HepG2 (cell line): ENCODE results near the gene RCC1. TPM values are rescaled to one million over a fixed set of nuclear protein-coding genes. Genes with fewer than 3 reads are reported as not detected.

Experiments used
- CBX5 ChIP-seq: sonication (generic); formaldehyde crosslinking; IDR thresholded peaks from 2 replicates; pipeline ENCODE4 v1.4.0; 2020; ENCODE audit warnings: missing genetic modification reagents, borderline replicate concordance
- DR1 ChIP-seq: sonication (generic); formaldehyde crosslinking; IDR thresholded peaks from 2 replicates; pipeline ENCODE4 v1.8.0; 2021; ENCODE audit warnings: mild to moderate bottlenecking, missing genetic modification reagents, inconsistent platforms
- ETV5 ChIP-seq: IDR thresholded peaks from 2 replicates; pipeline ENCODE4 v1.6.1; 2018; ENCODE audit warnings: missing biosample characterization, missing genetic modification reagents, inconsistent platforms, borderline replicate concordance
- LCORL ChIP-seq, 2 experiments: fragments of 450-650 bp in 1 of 2; sonication (generic) in 1 of 2; formaldehyde crosslinking in 1 of 2; IDR thresholded peaks; 2 replicates each; pipeline versions ENCODE4 v1.5.0 to v1.6.1; 2017 to 2020; ENCODE audit warnings: antibody characterized with exemption in 1 of 2, missing genetic modification reagents in 1 of 2
- SMC3 ChIP-seq: IDR thresholded peaks from 2 replicates; pipeline ENCODE4 v1.6.1; 2011; ENCODE audit warnings: low read length, improper control_type of control experiment
- TBX2 ChIP-seq: sonication (generic); formaldehyde crosslinking; IDR thresholded peaks from 2 replicates; pipeline ENCODE4 v1.5.0; 2020; ENCODE audit warnings: missing genetic modification reagents, mild to moderate bottlenecking, borderline replicate concordance
- ZMYM3 ChIP-seq: sonication (generic); formaldehyde crosslinking; IDR thresholded peaks from 2 replicates; pipeline ENCODE4 v1.5.1; 2020; ENCODE audit warnings: mild to moderate bottlenecking, missing genetic modification reagents
- ZNF138 ChIP-seq: sonication (generic); formaldehyde crosslinking; IDR thresholded peaks from 2 replicates; pipeline ENCODE4 v1.5.0; 2020; ENCODE audit warnings: mild to moderate bottlenecking, low read depth, missing genetic modification reagents
- ZNF253 ChIP-seq: sonication (generic); formaldehyde crosslinking; IDR thresholded peaks from 2 replicates; pipeline ENCODE4 v1.8.0; 2022; ENCODE audit warnings: mild to moderate bottlenecking, missing genetic modification reagents, borderline replicate concordance
- ZNF543 ChIP-seq: sonication (generic); formaldehyde crosslinking; IDR thresholded peaks from 2 replicates; pipeline ENCODE4 v1.4.0; 2020; ENCODE audit warnings: mild to moderate bottlenecking, missing genetic modification reagents
- ZNF724P ChIP-seq: sonication (generic); formaldehyde crosslinking; IDR thresholded peaks from 2 replicates; pipeline ENCODE4 v1.8.0; 2022; ENCODE audit warnings: missing genetic modification reagents, borderline replicate concordance
- ZNF878 ChIP-seq: sonication (generic); formaldehyde crosslinking; IDR thresholded peaks from 2 replicates; pipeline ENCODE4 v1.8.1; 2023; ENCODE audit warnings: mild to moderate bottlenecking, missing genetic modification reagents, moderate library complexity
- polyA plus RNA-seq, 8 experiments: library from polyadenylated mRNA; depleted of rRNA in 3 of 8; stranded (reverse) in 7 of 8; unstranded in 1 of 8; fragments of >200 nt; fragmentation: Illumina TruSeq in 4 of 8; extraction: Trizol in 4 of 8; gene quantifications; 2 replicates each; pipeline versions ENCODE4 v1.2.1 to v1.2.3, GENCODE V29; 2011 to 2016; ENCODE audit warnings: low read depth in 4 of 8, missing spikeins in 1 of 8, mixed read lengths in 1 of 8; ENCODE audit not compliant: insufficient read depth in 1 of 8
- total RNA-seq, 5 experiments: library from RNA; depleted of rRNA; stranded (reverse); fragments of >200 nt; fragmentation: Illumina TruSeq; extraction: Trizol; gene quantifications; 2 replicates each; pipeline ENCODE4 v1.2.3, GENCODE V29; 2016; ENCODE audit warnings: low read depth in 1 of 5
- TF ChIP-seq, protein P1 (sequence below): sonication (generic); formaldehyde crosslinking; IDR thresholded peaks from 2 replicates; pipeline ENCODE4 v1.4.0; 2020; ENCODE audit warnings: missing genetic modification reagents, borderline replicate concordance
- TF ChIP-seq, protein P2 (sequence below): sonication (generic); formaldehyde crosslinking; IDR thresholded peaks from 2 replicates; pipeline ENCODE4 v1.4.0; 2020; ENCODE audit warnings: mild to moderate bottlenecking, missing genetic modification reagents
- TF ChIP-seq, protein P3 (sequence below): sonication (generic); formaldehyde crosslinking; IDR thresholded peaks from 2 replicates; pipeline ENCODE4 v1.4.0; 2020; ENCODE audit warnings: mild to moderate bottlenecking, missing genetic modification reagents
- TF ChIP-seq, protein P4 (sequence below): sonication (generic); formaldehyde crosslinking; IDR thresholded peaks from 2 replicates; pipeline ENCODE4 v1.4.0; 2020; ENCODE audit warnings: mild to moderate bottlenecking, missing genetic modification reagents, borderline replicate concordance
- TF ChIP-seq, protein P5 (sequence below): sonication (generic); formaldehyde crosslinking; IDR thresholded peaks from 2 replicates; pipeline ENCODE4 v1.4.0; 2020; ENCODE audit warnings: missing genetic modification reagents
- TF ChIP-seq, protein P6 (sequence below): sonication (generic); formaldehyde crosslinking; IDR thresholded peaks from 2 replicates; pipeline ENCODE4 v1.4.0; 2020; ENCODE audit warnings: missing genetic modification reagents, mild to moderate bottlenecking, borderline replicate concordance

Gene RCC1
- total and polyA plus RNA-seq, 2 of the 13 experiments (the other 11 are each of a cell fraction or from before 2014, with no cell fraction given) = 47.2 to 80.8 TPM

DNA sequence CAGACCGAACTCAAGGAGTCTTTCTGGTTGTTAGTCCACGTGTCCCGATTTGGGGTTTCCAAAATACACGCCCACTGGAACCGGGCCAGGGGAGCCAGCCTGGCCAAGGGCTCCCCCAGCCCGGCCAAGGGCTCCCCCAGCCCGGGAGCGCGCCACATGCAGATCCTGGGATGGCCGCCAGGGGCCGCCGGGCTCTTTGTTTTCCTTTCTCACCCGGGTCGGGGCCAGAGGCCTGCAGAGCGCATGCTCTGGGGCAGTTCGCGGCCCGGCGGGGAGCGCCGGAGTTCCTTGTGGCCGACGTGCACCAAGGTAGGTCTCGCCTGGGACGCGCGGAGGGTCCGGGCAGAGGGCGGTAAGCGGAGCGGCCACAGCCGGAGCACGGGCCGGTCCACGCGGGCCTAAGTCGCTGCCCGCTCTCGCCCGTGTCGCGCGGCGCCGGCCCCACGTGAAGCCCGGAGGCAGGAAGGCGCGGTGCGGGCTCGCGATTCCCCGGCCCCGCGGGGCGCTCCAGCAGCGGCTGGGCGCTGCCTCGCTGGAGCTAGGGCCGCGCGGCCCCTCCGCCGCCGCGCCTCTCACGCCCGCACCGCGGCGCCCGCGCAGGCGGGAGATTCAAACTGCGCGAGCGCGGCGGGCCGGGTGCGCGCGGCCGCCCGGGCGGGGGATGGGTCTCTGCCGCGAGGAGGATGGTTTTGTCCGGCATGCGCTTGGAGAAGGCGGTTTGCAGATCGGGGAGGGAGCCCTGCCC is 12.3 kb downstream of the RCC1 start (continued):
- TF ChIP-seq, protein P1, sequence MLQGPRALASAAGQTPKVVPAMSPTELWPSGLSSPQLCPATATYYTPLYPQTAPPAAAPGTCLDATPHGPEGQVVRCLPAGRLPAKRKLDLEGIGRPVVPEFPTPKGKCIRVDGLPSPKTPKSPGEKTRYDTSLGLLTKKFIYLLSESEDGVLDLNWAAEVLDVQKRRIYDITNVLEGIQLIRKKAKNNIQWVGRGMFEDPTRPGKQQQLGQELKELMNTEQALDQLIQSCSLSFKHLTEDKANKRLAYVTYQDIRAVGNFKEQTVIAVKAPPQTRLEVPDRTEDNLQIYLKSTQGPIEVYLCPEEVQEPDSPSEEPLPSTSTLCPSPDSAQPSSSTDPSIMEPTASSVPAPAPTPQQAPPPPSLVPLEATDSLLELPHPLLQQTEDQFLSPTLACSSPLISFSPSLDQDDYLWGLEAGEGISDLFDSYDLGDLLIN (CRISPR knock-in tag) = no peak
- TF ChIP-seq, protein P2, sequence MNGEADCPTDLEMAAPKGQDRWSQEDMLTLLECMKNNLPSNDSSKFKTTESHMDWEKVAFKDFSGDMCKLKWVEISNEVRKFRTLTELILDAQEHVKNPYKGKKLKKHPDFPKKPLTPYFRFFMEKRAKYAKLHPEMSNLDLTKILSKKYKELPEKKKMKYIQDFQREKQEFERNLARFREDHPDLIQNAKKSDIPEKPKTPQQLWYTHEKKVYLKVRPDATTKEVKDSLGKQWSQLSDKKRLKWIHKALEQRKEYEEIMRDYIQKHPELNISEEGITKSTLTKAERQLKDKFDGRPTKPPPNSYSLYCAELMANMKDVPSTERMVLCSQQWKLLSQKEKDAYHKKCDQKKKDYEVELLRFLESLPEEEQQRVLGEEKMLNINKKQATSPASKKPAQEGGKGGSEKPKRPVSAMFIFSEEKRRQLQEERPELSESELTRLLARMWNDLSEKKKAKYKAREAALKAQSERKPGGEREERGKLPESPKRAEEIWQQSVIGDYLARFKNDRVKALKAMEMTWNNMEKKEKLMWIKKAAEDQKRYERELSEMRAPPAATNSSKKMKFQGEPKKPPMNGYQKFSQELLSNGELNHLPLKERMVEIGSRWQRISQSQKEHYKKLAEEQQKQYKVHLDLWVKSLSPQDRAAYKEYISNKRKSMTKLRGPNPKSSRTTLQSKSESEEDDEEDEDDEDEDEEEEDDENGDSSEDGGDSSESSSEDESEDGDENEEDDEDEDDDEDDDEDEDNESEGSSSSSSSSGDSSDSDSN = peak; percentile 80
- peak; percentile 27; the same call in 1 of the 2 replicates for TF ChIP-seq SMC3
- TF ChIP-seq ZNF138 (CRISPR knock-in tag) = 0 out of 2 replicates have a peak, but pooled peaks have one; percentile 79
- TF ChIP-seq, protein P3, sequence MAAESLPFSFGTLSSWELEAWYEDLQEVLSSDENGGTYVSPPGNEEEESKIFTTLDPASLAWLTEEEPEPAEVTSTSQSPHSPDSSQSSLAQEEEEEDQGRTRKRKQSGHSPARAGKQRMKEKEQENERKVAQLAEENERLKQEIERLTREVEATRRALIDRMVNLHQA (CRISPR knock-in tag) = 0 out of 2 replicates have a peak, but pooled peaks have one; percentile 58
- no peak for TF ChIP-seq ZNF724P (CRISPR knock-in tag)
- TF ChIP-seq ZNF253 (CRISPR knock-in tag) = no peak
- no peak for TF ChIP-seq LCORL (IDR thresholded peaks at IDR 0.05)
- TF ChIP-seq LCORL (CRISPR knock-in tag; IDR thresholded peaks at IDR 0.05) = peak; percentile 47; the same call in 1 of the 2 replicates
- TF ChIP-seq, protein P4, sequence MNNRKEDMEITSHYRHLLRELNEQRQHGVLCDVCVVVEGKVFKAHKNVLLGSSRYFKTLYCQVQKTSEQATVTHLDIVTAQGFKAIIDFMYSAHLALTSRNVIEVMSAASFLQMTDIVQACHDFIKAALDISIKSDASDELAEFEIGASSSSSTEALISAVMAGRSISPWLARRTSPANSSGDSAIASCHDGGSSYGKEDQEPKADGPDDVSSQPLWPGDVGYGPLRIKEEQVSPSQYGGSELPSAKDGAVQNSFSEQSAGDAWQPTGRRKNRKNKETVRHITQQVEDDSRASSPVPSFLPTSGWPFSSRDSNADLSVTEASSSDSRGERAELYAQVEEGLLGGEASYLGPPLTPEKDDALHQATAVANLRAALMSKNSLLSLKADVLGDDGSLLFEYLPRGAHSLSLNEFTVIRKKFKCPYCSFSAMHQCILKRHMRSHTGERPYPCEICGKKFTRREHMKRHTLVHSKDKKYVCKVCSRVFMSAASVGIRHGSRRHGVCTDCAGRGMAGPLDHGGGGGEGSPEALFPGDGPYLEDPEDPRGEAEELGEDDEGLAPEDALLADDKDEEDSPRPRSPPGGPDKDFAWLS = no peak
- TF ChIP-seq ZNF878 (CRISPR knock-in tag) = peak; percentile 70; the same call in 1 of the 2 replicates
- TF ChIP-seq DR1 (CRISPR knock-in tag) = no peak
- no peak for TF ChIP-seq CBX5 (CRISPR knock-in tag)
- TF ChIP-seq, protein P5, sequence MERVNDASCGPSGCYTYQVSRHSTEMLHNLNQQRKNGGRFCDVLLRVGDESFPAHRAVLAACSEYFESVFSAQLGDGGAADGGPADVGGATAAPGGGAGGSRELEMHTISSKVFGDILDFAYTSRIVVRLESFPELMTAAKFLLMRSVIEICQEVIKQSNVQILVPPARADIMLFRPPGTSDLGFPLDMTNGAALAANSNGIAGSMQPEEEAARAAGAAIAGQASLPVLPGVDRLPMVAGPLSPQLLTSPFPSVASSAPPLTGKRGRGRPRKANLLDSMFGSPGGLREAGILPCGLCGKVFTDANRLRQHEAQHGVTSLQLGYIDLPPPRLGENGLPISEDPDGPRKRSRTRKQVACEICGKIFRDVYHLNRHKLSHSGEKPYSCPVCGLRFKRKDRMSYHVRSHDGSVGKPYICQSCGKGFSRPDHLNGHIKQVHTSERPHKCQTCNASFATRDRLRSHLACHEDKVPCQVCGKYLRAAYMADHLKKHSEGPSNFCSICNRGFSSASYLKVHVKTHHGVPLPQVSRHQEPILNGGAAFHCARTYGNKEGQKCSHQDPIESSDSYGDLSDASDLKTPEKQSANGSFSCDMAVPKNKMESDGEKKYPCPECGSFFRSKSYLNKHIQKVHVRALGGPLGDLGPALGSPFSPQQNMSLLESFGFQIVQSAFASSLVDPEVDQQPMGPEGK (CRISPR knock-in tag) = peak; percentile 93
- TF ChIP-seq TBX2 (CRISPR knock-in tag) = peak; percentile 65; the same call in 1 of the 2 replicates
- TF ChIP-seq ZMYM3 (CRISPR knock-in tag) = no peak
- TF ChIP-seq, protein P6, sequence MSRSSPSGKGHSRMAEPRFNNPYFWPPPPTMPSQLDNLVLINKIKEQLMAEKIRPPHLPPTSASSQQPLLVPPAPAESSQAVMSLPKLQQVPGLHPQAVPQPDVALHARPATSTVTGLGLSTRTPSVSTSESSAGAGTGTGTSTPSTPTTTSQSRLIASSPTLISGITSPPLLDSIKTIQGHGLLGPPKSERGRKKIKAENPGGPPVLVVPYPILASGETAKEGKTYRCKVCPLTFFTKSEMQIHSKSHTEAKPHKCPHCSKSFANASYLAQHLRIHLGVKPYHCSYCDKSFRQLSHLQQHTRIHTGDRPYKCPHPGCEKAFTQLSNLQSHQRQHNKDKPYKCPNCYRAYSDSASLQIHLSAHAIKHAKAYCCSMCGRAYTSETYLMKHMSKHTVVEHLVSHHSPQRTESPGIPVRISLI (CRISPR knock-in tag) = no peak
- TF ChIP-seq ZNF543 (CRISPR knock-in tag) = no peak
- peak; percentile 17 for TF ChIP-seq ETV5 (CRISPR knock-in tag)
